Spinal cord (tissue), 10 donors: ENCODE data around the gene POP4. TPM values are rescaled to one million over a fixed set of nuclear protein-coding genes. Genes with fewer than 3 reads are reported as not detected.

Experiments used
- DNase-seq, 6 donors: peaks; one replicate each; pipeline versions ENCODE4 v3.0.0 to v3.0.0-alpha.2; 2013 to 2015; ENCODE audit warnings: low spot score in 6 of 6, low read depth in 4 of 6
- H3K27ac ChIP-seq: one replicate; pipeline ENCODE4 v1.5.1; 2013; ENCODE audit warnings: low read depth, low read length, control low read depth
- H3K27me3 ChIP-seq: one replicate; pipeline ENCODE4 v1.6.1; 2013; ENCODE audit warnings: low read length; ENCODE audit not compliant: control insufficient read depth, insufficient read depth
- H3K36me3 ChIP-seq: one replicate; pipeline ENCODE4 v1.6.1; 2013; ENCODE audit warnings: low read length; ENCODE audit not compliant: control insufficient read depth, insufficient read depth
- H3K4me1 ChIP-seq: one replicate; pipeline ENCODE4 v1.6.1; 2013; ENCODE audit warnings: low read length; ENCODE audit not compliant: control insufficient read depth, insufficient read depth
- H3K4me3 ChIP-seq: one replicate; pipeline ENCODE4 v1.5.1; 2013; ENCODE audit warnings: low read depth, low read length, control low read depth
- H3K9me3 ChIP-seq: one replicate; pipeline ENCODE4 v1.6.1; 2013; ENCODE audit warnings: low read length; ENCODE audit not compliant: control insufficient read depth, insufficient read depth
- WGBS: methylation state at CpG from one replicate; pipeline ENCODE4 v1.1.5; 2013; ENCODE audit warnings: missing lambda C conversion rate; ENCODE audit not compliant: insufficient coverage; 5-methylcytosine and 5-hydroxymethylcytosine counted together
- polyA plus RNA-seq, 2 donors: library from polyadenylated mRNA; unstranded; fragments of 120-200 nt; gene quantifications; one replicate each; pipeline ENCODE4 v1.2.1, GENCODE V29; 2013; ENCODE audit not compliant: insufficient read length in 2 of 2
- total RNA-seq, 2 donors: library from RNA; depleted of rRNA in 1 of 2; stranded (reverse); fragments of 120-200 nt in 1 of 2; fragments of >200 nt in 1 of 2; gene quantifications; one replicate each; pipeline versions ENCODE4 v1.2.3 to v1.2.4, GENCODE V29; 2013 to 2014
- donor health status: healthy.

The POP4 gene
- total and polyA plus RNA-seq, 4 donors: 56.1 to 86.6 (median 56.8) TPM

DNA sequence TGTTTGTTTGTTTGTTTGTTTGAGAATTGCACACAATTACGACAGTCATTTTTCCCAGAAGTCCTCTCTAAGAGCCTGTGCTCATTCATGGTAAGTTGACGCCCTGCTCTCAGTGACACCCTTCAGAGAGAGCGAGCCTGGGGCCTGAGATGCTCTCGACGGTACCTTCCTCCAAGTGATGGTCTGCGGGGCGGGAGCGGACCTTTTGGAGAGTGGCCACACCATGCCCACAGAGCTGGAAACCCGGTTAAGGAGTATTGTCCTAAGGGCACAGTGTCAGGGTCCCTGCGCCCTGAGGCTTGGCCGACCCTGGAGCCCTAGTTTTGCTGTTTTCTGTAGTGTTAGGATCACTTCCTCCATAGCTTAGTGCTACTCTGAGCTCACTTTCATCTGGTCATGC lies 3.6 kb downstream of the POP4 start:
- Histone ChIP-seq H3K27ac (no peak overlapping the region), H3K36me3 (peaks cover 52% of the 10 kb centered on the region), H3K9me3 (no peaks in the 10 kb centered on the region), H3K27me3 (no peaks in the 10 kb centered on the region), H3K4me1 (peaks cover 14% of the 10 kb centered on the region), H3K4me3 (no peak overlapping the region)
- WGBS: 95% methylated on average over 9 of the region's 11 CpGs
- DNase-seq: no peak

DNA sequence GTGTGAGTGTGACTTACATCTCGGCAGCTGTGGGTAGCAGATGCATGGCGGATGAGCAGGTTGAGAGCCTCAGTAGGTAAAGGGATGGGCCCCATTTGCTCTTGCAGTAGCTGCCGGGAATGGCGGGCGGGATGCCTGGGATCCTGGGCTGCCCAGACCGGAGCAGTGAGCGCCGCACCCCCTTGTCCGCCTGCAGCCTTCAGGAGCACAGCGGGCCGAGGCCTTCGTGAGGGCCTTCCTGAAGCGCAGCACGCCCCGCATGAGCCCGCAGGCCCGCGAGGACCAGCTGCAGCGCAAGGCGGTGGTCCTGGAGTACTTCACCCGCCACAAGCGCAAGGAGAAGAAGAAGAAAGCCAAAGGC lies 4.1 kb downstream of the POP4 start:
- no peaks in the 10 kb centered on the region for H3K9me3 ChIP-seq
- no peaks in the 10 kb centered on the region for H3K27me3 ChIP-seq
- WGBS: 81% methylated on average over 22 of the region's 22 CpGs
- DNase-seq: no peak
- peaks cover 12% of the 10 kb centered on the region for H3K4me1 ChIP-seq
- H3K4me3 ChIP-seq: no peak overlapping the region
- no peak overlapping the region for H3K27ac ChIP-seq
- H3K36me3 ChIP-seq: peaks cover 54% of the 10 kb centered on the region

DNA sequence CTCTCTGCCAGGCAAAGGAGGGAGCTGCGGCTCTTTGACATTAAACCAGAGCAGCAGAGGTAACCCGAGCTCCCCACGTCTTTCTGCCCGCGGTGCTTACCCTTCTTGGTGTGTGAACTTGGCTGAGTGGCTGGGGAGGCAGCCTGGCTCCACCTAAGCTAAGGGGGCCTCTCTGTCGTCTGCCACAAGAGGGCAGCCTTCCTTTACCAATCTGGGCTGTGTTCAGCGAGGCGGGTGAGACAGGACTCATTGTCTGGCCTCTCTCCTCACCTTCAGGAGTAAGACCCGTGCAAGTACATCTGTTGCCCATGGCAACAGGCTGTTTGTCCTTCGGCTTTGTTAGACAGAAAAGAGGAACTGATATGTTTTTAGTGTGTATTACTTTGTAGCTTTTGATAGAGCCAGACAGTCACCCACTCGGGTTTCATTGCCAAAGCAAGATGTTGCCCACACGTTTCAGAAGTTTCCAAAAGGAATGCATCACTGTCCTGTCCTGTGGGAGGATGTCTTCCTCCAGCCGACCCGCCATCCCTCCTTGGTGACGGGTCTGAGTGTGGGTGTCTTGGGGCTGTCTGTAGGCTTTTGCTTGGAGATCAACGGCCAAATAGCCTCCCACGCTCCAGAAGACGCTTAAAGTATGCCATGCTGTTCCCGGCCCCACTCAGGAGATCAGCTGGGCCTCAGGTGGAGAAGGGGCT lies 4.6 kb downstream of the POP4 start:
- H3K27me3 ChIP-seq: no peaks in the 10 kb centered on the region
- no peaks in the 10 kb centered on the region for H3K9me3 ChIP-seq
- 40% methylated on average over 13 of the region's 19 CpGs for WGBS
- peaks cover 7% of the 10 kb centered on the region for H3K4me1 ChIP-seq
- H3K27ac ChIP-seq: no peak overlapping the region
- H3K36me3 ChIP-seq: peaks cover 58% of the 10 kb centered on the region
- peak in 5 of 6 donors; percentile 47 to 94 (median 73) for DNase-seq
- H3K4me3 ChIP-seq: no peak overlapping the region

DNA sequence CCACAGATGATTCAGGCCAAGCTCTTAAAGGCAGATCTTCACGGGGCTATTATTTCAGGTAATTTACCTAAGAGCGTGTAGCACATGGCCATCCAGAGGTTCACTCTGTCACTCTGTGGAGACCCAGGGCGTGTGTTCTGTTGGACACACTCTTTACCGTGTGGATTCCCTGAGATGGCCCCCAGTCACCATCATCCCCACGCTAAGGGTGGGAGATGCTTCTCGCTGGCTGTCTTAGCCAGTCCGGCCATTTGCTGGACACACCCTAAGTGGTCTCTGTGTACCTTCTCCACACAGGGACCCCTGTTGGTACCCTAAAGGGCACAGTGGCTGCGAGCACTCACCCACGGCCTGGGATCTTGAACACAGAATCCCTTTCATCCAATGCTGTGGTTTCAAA lies 6.0 kb downstream of the POP4 start:
- no peak for DNase-seq
- no peaks in the 10 kb centered on the region for H3K27me3 ChIP-seq
- peaks cover under 1% of the 10 kb centered on the region for H3K4me1 ChIP-seq
- H3K9me3 ChIP-seq: no peaks in the 10 kb centered on the region
- no peak overlapping the region for H3K27ac ChIP-seq
- peaks cover 69% of the 10 kb centered on the region for H3K36me3 ChIP-seq
- WGBS: 91% methylated on average over 9 of the region's 9 CpGs
- H3K4me3 ChIP-seq: no peak overlapping the region

DNA sequence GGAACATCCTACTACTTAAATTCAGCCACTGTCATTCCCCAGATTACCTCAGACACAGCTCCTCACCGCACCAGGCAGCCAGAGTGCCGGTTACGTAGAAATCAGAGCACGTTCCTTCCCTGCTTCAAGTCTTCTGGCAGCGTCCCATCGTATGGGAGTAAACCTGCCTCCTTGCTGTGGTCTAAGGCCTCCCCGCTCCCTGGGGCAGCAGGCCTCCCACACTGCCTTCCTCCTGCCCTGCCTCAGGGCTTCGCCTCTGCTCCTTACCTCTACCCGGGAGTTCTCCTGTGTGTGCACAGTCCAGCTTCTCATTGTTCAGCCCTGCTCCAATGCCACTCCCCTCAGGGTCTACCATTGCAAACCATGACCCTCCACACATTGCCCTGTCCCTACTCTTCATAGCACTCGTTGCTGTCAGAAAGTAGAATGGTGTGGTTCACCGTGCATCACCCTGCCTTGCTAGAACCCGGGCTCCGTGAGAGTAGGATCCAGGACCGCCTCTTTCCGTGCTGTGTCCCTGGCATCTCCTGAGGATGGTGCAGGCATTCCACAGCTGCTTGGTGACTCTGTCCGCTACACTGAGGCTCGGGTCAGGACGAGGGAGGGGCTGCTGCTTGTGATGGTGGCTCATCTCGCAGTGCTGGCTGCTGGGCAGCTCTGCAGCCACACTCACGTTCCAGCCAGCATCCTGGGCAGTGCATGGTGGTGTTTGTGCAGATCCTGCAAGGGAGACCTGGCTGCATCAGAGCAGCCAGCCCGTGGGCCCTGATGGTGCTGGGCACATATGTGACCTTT lies 6.9 kb downstream of the POP4 start:
- Histone ChIP-seq H3K4me3 (no peak overlapping the region), H3K36me3 (peaks cover 73% of the 10 kb centered on the region), H3K9me3 (no peaks in the 10 kb centered on the region), H3K27ac (no peak overlapping the region), H3K4me1 (no peaks in the 10 kb centered on the region), H3K27me3 (no peaks in the 10 kb centered on the region)
- DNase-seq: no peak
- 94% methylated on average over 19 of the region's 21 CpGs for WGBS

DNA sequence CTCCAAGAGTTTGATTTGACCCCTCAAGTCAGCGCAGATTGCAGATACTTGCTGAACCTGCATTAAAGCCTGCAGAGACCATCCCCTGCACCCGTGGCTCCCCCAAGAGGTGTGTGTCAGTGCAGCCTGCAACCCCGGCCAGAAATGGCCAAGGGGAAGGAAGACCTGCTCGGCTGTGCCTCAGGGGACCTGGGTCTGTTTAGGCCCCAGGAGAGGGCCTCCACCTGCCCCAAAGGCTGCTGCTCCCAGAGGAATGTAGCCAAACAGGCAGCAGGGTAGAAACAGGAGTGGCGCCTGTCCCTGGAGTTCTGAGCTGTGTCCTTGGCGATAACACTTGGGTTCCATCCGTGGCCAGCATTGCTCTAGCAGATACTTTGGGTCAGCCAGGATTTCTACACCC lies 8.0 kb downstream of the POP4 start:
- H3K4me3 ChIP-seq: no peak overlapping the region
- 94% methylated on average over 5 of the region's 7 CpGs for WGBS
- H3K36me3 ChIP-seq: peaks cover 73% of the 10 kb centered on the region
- H3K9me3 ChIP-seq: no peaks in the 10 kb centered on the region
- H3K4me1 ChIP-seq: no peaks in the 10 kb centered on the region
- H3K27ac ChIP-seq: no peak overlapping the region
- DNase-seq: no peak
- no peaks in the 10 kb centered on the region for H3K27me3 ChIP-seq

DNA sequence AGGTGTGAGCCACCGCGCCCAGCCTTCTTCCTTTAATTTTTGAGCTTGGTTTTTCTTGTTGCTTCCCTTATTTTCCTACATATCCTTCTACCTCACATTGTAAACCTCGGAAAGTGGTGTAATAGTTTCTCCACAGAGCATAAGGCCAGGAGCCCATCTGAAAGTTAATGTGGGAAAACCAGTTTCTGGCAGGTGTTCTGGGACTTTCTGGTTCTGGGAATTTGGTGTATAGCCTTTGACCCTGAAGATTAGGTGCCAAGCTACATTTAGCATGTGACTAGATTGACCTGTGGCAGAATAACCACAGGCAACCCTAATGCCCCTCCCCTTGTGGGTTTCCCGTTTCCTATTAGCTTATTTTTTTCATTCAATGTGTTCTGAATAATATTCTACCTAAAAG lies 8.7 kb downstream of the POP4 start:
- no peak for DNase-seq
- Histone ChIP-seq H3K4me1 (no peaks in the 10 kb centered on the region), H3K9me3 (no peaks in the 10 kb centered on the region), H3K27ac (no peak overlapping the region), H3K27me3 (peaks cover under 1% of the 10 kb centered on the region), H3K4me3 (no peak overlapping the region), H3K36me3 (peaks cover 66% of the 10 kb centered on the region)
- no CpG with 5 or more reads among the region's 4 CpGs for WGBS

DNA sequence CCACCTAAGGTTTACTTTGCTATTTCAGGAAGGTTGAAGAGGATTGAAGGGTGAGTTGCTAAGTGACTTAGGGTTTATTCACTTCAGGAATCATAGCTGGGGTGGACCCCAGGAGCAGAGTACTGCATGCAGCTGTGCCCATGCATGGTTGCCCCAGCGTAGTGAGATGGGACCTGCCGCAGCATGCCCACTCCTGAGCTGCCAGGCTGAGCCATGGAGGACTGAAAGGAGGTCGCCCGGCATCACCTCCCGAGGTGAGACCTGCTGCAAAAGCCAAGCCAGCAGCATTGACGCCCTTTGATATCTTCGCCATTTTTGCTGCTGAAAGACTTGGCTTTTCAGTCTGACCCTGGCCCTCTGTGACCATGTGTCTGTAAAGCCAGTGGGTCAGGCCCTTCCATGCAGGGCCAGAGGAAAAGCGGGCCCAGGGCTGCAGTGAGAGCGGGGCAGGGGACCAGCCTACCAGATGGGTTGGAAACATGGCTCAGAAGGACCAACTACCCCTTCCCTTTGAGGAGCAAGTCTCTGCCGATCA lies 9.9 kb downstream of the POP4 start:
- no peaks in the 10 kb centered on the region for H3K9me3 ChIP-seq
- H3K27ac ChIP-seq: no peak overlapping the region
- WGBS: 97% methylated on average over 10 of the region's 10 CpGs
- DNase-seq: no peak
- no peak overlapping the region for H3K4me3 ChIP-seq
- no peaks in the 10 kb centered on the region for H3K4me1 ChIP-seq
- peaks cover 2% of the 10 kb centered on the region for H3K27me3 ChIP-seq
- peaks cover 58% of the 10 kb centered on the region for H3K36me3 ChIP-seq

DNA sequence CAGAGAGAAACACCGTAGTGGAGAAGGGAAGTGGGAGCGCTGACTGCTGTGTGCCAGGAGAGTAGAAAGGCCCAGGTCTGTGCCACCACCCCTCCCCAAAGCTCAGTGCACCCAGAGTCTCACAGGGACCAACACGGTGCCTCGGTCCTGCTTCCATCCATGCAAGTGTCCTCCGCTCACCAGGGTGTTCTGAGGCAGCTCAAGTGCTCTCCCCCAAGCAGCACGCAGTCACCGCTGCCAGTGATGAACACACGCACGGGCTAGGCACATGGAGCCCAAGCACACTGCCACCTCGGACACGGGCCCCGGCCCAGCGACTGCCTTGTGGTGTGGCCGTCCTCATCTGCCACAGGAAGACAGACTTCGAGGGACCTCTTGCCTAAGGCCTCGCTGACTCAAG lies 10.5 kb downstream of the POP4 start:
- peaks cover 52% of the 10 kb centered on the region for H3K36me3 ChIP-seq
- no peaks in the 10 kb centered on the region for H3K4me1 ChIP-seq
- DNase-seq: no peak

More for the DNA sequence above, 10.5 kb downstream of the POP4 start:
- Histone ChIP-seq H3K4me3 (no peak overlapping the region), H3K27ac (no peak overlapping the region), H3K9me3 (no peaks in the 10 kb centered on the region), H3K27me3 (peaks cover 2% of the 10 kb centered on the region)
- WGBS: 89% methylated on average over 14 of the region's 16 CpGs
